HUES64 (cell line): ENCODE results near the gene SOHLH1.

Source experiments
- H3K27ac ChIP-seq: 2 replicates; pipeline ENCODE4 v1.7.0; 2013; ENCODE audit warnings: low read depth, low read length, inconsistent platforms
- H3K27me3 ChIP-seq: 2 replicates; pipeline ENCODE4 v1.6.1; 2013; ENCODE audit warnings: mild to moderate bottlenecking, low read length; ENCODE audit not compliant: insufficient read depth
- H3K36me3 ChIP-seq: 2 replicates; pipeline ENCODE4 v1.6.1; 2013; ENCODE audit warnings: mild to moderate bottlenecking, low read length; ENCODE audit not compliant: insufficient read depth
- H3K4me1 ChIP-seq: 2 replicates; pipeline ENCODE4 v1.6.1; 2013; ENCODE audit warnings: mild to moderate bottlenecking, low read length, moderate library complexity; ENCODE audit not compliant: insufficient read depth
- H3K4me3 ChIP-seq: 2 replicates; pipeline ENCODE4 v1.5.1; 2013; ENCODE audit warnings: mild to moderate bottlenecking, low read length, moderate library complexity
- H3K9ac ChIP-seq: 2 replicates; pipeline ENCODE4 v1.6.1; 2013; ENCODE audit warnings: mild to moderate bottlenecking, low read depth, low read length
- H3K9me3 ChIP-seq: 2 replicates; pipeline ENCODE4 v1.6.1; 2013; ENCODE audit warnings: low read depth, low read length; ENCODE audit not compliant: insufficient read depth
- WGBS: fragments of 150-250, 120-280 bp; methylation state at CpG from one replicate; pipeline ENCODE4 v1.1.7; 2013; ENCODE audit warnings: missing lambda C conversion rate; 5-methylcytosine and 5-hydroxymethylcytosine counted together

SOHLH1 gene

GRCh38 chr9:135701067-135701958 is 2.0 kb upstream of the SOHLH1 start:
- Histone ChIP-seq H3K4me1 (no peaks in the 10 kb centered on the region), H3K9ac (peak overlapping the region; percentile 50; the same call in 1 of the 2 replicates), H3K4me3 (peak overlapping the region; percentile 53), H3K36me3 (no peaks in the 10 kb centered on the region), H3K9me3 (no peaks in the 10 kb centered on the region), H3K27me3 (peaks cover 26% of the 10 kb centered on the region), H3K27ac (no peak overlapping the region)
- 39% methylated on average over 39 of the region's 40 CpGs for WGBS

GRCh38 chr9:135700525-135700924 is 1.2 kb upstream of the SOHLH1 start:
- Histone ChIP-seq H3K4me1 (no peaks in the 10 kb centered on the region), H3K4me3 (no peak overlapping the region), H3K27me3 (peaks cover 26% of the 10 kb centered on the region)

GRCh38 chr9:135698767-135699166 is 514 bp downstream of the SOHLH1 start:
- no peaks in the 10 kb centered on the region for H3K9me3 ChIP-seq
- no peak overlapping the region for H3K9ac ChIP-seq
- no peaks in the 10 kb centered on the region for H3K4me1 ChIP-seq
- WGBS: 82% methylated on average over 19 of the region's 19 CpGs
- no peak overlapping the region for H3K27ac ChIP-seq
- H3K4me3 ChIP-seq: no peak overlapping the region
- H3K27me3 ChIP-seq: peaks cover 25% of the 10 kb centered on the region
- no peaks in the 10 kb centered on the region for H3K36me3 ChIP-seq

More at GRCh38 chr9:135700525-135700924, 1.2 kb upstream of the SOHLH1 start:
- Histone ChIP-seq H3K36me3 (no peaks in the 10 kb centered on the region), H3K27ac (no peak overlapping the region), H3K9me3 (no peaks in the 10 kb centered on the region), H3K9ac (no peak overlapping the region)
- WGBS: 93% methylated on average over 15 of the region's 15 CpGs

GRCh38 chr9:135698236-135698635 is 1.0 kb downstream of the SOHLH1 start:
- H3K4me1 ChIP-seq: no peaks in the 10 kb centered on the region
- no peaks in the 10 kb centered on the region for H3K9me3 ChIP-seq
- no peak overlapping the region for H3K9ac ChIP-seq
- 90% methylated on average over 21 of the region's 21 CpGs for WGBS
- peaks cover 20% of the 10 kb centered on the region for H3K27me3 ChIP-seq
- H3K27ac ChIP-seq: no peak overlapping the region
- no peak overlapping the region for H3K4me3 ChIP-seq
- no peaks in the 10 kb centered on the region for H3K36me3 ChIP-seq

GRCh38 chr9:135697226-135697625 is 2.1 kb downstream of the SOHLH1 start:
- Histone ChIP-seq H3K27me3 (peaks cover 10% of the 10 kb centered on the region), H3K4me1 (no peaks in the 10 kb centered on the region), H3K27ac (no peak overlapping the region), H3K4me3 (no peak overlapping the region), H3K9ac (no peak overlapping the region), H3K9me3 (no peaks in the 10 kb centered on the region), H3K36me3 (no peaks in the 10 kb centered on the region)
- WGBS: 92% methylated on average over 15 of the region's 15 CpGs

GRCh38 chr9:135696446-135696845 is 2.8 kb downstream of the SOHLH1 start:
- Histone ChIP-seq H3K4me3 (no peak overlapping the region), H3K9ac (no peak overlapping the region), H3K27me3 (peaks cover 4% of the 10 kb centered on the region), H3K27ac (no peak overlapping the region), H3K4me1 (no peaks in the 10 kb centered on the region), H3K36me3 (no peaks in the 10 kb centered on the region), H3K9me3 (no peaks in the 10 kb centered on the region)
- WGBS: 93% methylated on average over 16 of the region's 16 CpGs

- Histone ChIP-seq H3K36me3 (no peaks in the 10 kb centered on the region), H3K4me3 (no peak overlapping the region), H3K27me3 (no peaks in the 10 kb centered on the region), H3K27ac (no peak overlapping the region), H3K9me3 (no peaks in the 10 kb centered on the region), H3K9ac (no peak overlapping the region), H3K4me1 (no peaks in the 10 kb centered on the region)
- WGBS: 93% methylated on average over 12 of the region's 12 CpGs
Measured at GRCh38 chr9:135695642-135696041, 3.6 kb downstream of the SOHLH1 start.

GRCh38 chr9:135695036-135695435 is 4.2 kb downstream of the SOHLH1 start:
- no peaks in the 10 kb centered on the region for H3K36me3 ChIP-seq
- WGBS: 95% methylated on average over 16 of the region's 16 CpGs
- no peak overlapping the region for H3K27ac ChIP-seq
- H3K4me1 ChIP-seq: no peaks in the 10 kb centered on the region
- no peaks in the 10 kb centered on the region for H3K27me3 ChIP-seq
- H3K9me3 ChIP-seq: no peaks in the 10 kb centered on the region
- no peak overlapping the region for H3K4me3 ChIP-seq
- no peak overlapping the region for H3K9ac ChIP-seq

- no peak overlapping the region for H3K4me3 ChIP-seq
- WGBS: 79% methylated on average over 18 of the region's 18 CpGs
- no peak overlapping the region for H3K27ac ChIP-seq
- no peak overlapping the region for H3K9ac ChIP-seq
- H3K36me3 ChIP-seq: no peaks in the 10 kb centered on the region
- no peaks in the 10 kb centered on the region for H3K4me1 ChIP-seq
- H3K9me3 ChIP-seq: no peaks in the 10 kb centered on the region
- no peaks in the 10 kb centered on the region for H3K27me3 ChIP-seq
Measured at GRCh38 chr9:135694414-135694813, 4.9 kb downstream of the SOHLH1 start.

GRCh38 chr9:135693771-135694170 is 5.5 kb downstream of the SOHLH1 start:
- H3K4me3 ChIP-seq: no peak overlapping the region
- no peak overlapping the region for H3K9ac ChIP-seq
- WGBS: 93% methylated on average over 11 of the region's 11 CpGs
- no peaks in the 10 kb centered on the region for H3K9me3 ChIP-seq
- H3K27me3 ChIP-seq: no peaks in the 10 kb centered on the region
- no peaks in the 10 kb centered on the region for H3K4me1 ChIP-seq
- no peaks in the 10 kb centered on the region for H3K36me3 ChIP-seq
- H3K27ac ChIP-seq: no peak overlapping the region

GRCh38 chr9:135693265-135693664 is 6.0 kb downstream of the SOHLH1 start:
- Histone ChIP-seq H3K27ac (no peak overlapping the region), H3K9me3 (no peaks in the 10 kb centered on the region), H3K27me3 (no peaks in the 10 kb centered on the region), H3K4me1 (no peaks in the 10 kb centered on the region), H3K36me3 (no peaks in the 10 kb centered on the region), H3K4me3 (no peak overlapping the region), H3K9ac (no peak overlapping the region)
- 93% methylated on average over 16 of the region's 16 CpGs for WGBS
